NK-92 (cell line): ENCODE results near the gene CHD1.
"Not testable (repeated sequence)": the region's sequence is repeated elsewhere in the genome, so short reads cannot be mapped to it uniquely, and the experiment has no call there.

Experiments used
- DNase-seq: peaks from one replicate; lab custom pipeline; 2025; ENCODE audit not compliant: unreplicated experiment; lab: John Stamatoyannopoulos, UW

Gene CHD1

GRCh38 chr5:98928873-98929709, at the start of gene CHD1:
TSS of gene CHD1 (minus strand) at chr5:98929007. CDS start at chr5:98926386, 2,621 bp downstream.
- peak; percentile 65 for DNase-seq

- no peak for DNase-seq
These were observed 49.7 kb upstream of the CHD1 start for GRCh38 chr5:98978528-98978927.

- no peak for DNase-seq
These were observed 48.9 kb upstream of the CHD1 start for GRCh38 chr5:98977723-98978122.

- no peak for DNase-seq
These were observed 47.0 kb upstream of the CHD1 start for GRCh38 chr5:98975682-98976407.

GRCh38 chr5:98975223-98975622, 46.4 kb upstream of the CHD1 start:
- DNase-seq = no peak

GRCh38 chr5:98969400-98969799, 40.6 kb upstream of the CHD1 start:
- DNase-seq = no peak

- DNase-seq = no peak
These were observed 39.3 kb upstream of the CHD1 start for GRCh38 chr5:98968056-98968564.

- DNase-seq = no peak
These were observed 36.4 kb upstream of the CHD1 start for GRCh38 chr5:98965226-98965625.

GRCh38 chr5:98964621-98965020, 35.8 kb upstream of the CHD1 start:
- no peak for DNase-seq

GRCh38 chr5:98963019-98963418, 34.2 kb upstream of the CHD1 start:
- DNase-seq = no peak

GRCh38 chr5:98962587-98962986, 33.8 kb upstream of the CHD1 start:
- DNase-seq = no peak

- no peak for DNase-seq
These were observed 33.0 kb upstream of the CHD1 start for GRCh38 chr5:98961665-98962344.

- no peak for DNase-seq
These were observed 28.5 kb upstream of the CHD1 start for GRCh38 chr5:98957307-98957706.

- DNase-seq = not testable (repeated sequence)
These were observed 27.1 kb upstream of the CHD1 start for GRCh38 chr5:98955888-98956287.

GRCh38 chr5:98955471-98955870, 26.7 kb upstream of the CHD1 start:
- not testable (repeated sequence) for DNase-seq

GRCh38 chr5:98954392-98955028, 25.7 kb upstream of the CHD1 start:
- no peak for DNase-seq

- no peak for DNase-seq
These were observed 14.0 kb upstream of the CHD1 start for GRCh38 chr5:98942847-98943246.

- DNase-seq = no peak
These were observed 12.5 kb upstream of the CHD1 start for GRCh38 chr5:98941131-98941883.

- DNase-seq = no peak
These were observed 11.8 kb upstream of the CHD1 start for GRCh38 chr5:98940581-98940980.

GRCh38 chr5:98938464-98938863, 9.7 kb upstream of the CHD1 start:
- DNase-seq = no peak
